Measurements from ENCODE around the gene MAST3. TPM values are rescaled to one million over a fixed set of nuclear protein-coding genes. Genes with fewer than 3 reads are reported as not detected.

The MAST3 gene
- total and polyA plus RNA-seq, 2 donors (not counting 3 experiments of a cell fraction or from before 2014, with no cell fraction given): 1.5 to 2.7 TPM

DNA sequence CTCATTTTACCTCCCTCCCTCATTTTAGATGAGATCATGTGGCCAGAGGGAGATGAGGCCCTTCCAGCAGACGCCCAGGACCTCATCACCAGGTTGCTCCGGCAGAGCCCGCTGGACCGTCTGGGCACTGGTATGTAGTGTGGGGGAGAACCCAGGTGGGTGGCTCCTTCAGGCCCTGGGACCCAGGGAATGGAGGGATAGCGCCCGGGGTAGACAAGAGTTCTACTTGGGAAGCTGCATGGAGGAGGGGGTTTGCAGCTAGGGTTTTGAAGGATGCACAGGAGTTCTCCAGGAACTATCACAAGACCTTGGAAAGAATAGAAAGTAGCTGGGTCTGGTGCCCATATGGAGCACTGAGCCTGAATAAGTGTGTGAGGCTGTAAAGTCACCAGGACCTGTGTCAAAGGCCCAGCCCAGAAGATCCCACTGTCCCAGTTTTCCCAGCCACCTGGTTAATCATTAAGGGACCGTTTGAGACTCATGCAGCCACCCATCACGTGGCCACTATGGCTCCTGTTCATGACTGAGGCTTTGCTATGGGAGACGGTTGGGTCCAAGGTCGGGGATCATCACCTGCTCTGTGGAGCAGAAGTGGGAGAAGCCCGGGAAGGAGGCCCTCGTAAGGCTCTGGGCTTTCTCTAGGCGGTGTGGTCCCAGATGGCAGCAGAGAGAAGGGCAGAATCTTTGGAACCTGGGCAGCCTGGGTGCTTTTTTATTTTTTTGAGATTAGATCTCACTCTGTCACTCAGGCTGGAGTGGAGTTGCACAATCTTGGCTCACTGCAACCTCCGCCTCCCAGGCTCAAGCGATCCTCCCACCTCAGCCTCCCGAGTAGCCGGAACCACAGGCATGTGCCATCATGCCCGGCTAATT, 38.4 kb downstream of the MAST3 start:
- Histone ChIP-seq H3K9ac (replicated peaks; ENCODE audit: extremely low read depth, insufficient read depth, low read length) (no peak overlapping the region), H3K9me1 (replicated peaks; ENCODE audit: control insufficient read depth, extremely low read depth, insufficient read depth, low read length) (no peaks in the 10 kb centered on the region), H3K79me2 (ENCODE audit: control insufficient read depth, insufficient read depth, low read length) (no peaks in the 10 kb centered on the region), H4K20me1 (replicated peaks; ENCODE audit: control insufficient read depth, extremely low read depth, insufficient read depth, low read length) (no peaks in the 10 kb centered on the region), H3K4me2 (ENCODE audit: insufficient read depth, low read length) (no peak overlapping the region), H3K4me1 (ENCODE audit: control insufficient read depth, extremely low read depth, insufficient read depth, low read length) (no peaks in the 10 kb centered on the region), H3K9me3 (replicated peaks; ENCODE audit: control insufficient read depth, insufficient read depth, low read length) (no peaks in the 10 kb centered on the region), H3K4me3 (replicated peaks in 1 of 3; ENCODE audit: insufficient read depth in 1 of 3, low read depth in 1 of 3, low read length in 3 of 3) (no peak overlapping the region), H3K27ac (ENCODE audit: insufficient read depth, low read depth, low read length) (no peak overlapping the region), H3K27me3 (ENCODE audit: control insufficient read depth in 2 of 2, insufficient read depth in 2 of 2, low read length in 2 of 2) (no peaks in the 10 kb centered on the region), H3K36me3 (ENCODE audit: control insufficient read depth in 2 of 2, extremely low read depth in 1 of 2, insufficient read depth in 2 of 2, low read length in 2 of 2) (no peaks in the 10 kb centered on the region), H2AFZ (ENCODE audit: low read depth, low read length) (no peak overlapping the region)
- intact Hi-C loops (cut with micrococcal nuclease) (no loop called here), dilution Hi-C loops (cut with MboI; ENCODE audit: extremely low pct_ligation_motif_present, low sequenced_read_pairs) (no loop called here)
- no TSS peak for BruUV-seq (replicated peaks)
- ChIA-PET CTCF (interaction anchor here (2.2 kb wide), 1 partner anchor 23 kb away, joined by 8 read pairs; no protein-coding TSS in a partner anchor), POLR2A (no interaction called here)
- TF ChIP-seq GATA2 (IDR thresholded peaks at IDR 0.05; ENCODE audit: insufficient read depth, insufficient read length, low read depth, low read length) (no peak), JUN (IDR thresholded peaks at IDR 0.05; ENCODE audit: borderline replicate concordance, insufficient read depth, insufficient read length, low read depth) (no peak), MYC (IDR thresholded peaks at IDR 0.05; ENCODE audit: low read depth, low read length) (no peak), EZH2 (IDR thresholded peaks at IDR 0.05; ENCODE audit: borderline replicate concordance, low read depth, low read length, severe bottlenecking) (no peak), POLR2A (IDR thresholded peaks at IDR 0.05; ENCODE audit: low read depth, low read length) (no peak)
- TF ChIP-seq, protein P1, sequence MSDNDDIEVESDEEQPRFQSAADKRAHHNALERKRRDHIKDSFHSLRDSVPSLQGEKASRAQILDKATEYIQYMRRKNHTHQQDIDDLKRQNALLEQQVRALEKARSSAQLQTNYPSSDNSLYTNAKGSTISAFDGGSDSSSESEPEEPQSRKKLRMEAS (IDR thresholded peaks at IDR 0.05; ENCODE audit: insufficient read depth, insufficient read length): no peak
- TF ChIP-seq, protein P2, sequence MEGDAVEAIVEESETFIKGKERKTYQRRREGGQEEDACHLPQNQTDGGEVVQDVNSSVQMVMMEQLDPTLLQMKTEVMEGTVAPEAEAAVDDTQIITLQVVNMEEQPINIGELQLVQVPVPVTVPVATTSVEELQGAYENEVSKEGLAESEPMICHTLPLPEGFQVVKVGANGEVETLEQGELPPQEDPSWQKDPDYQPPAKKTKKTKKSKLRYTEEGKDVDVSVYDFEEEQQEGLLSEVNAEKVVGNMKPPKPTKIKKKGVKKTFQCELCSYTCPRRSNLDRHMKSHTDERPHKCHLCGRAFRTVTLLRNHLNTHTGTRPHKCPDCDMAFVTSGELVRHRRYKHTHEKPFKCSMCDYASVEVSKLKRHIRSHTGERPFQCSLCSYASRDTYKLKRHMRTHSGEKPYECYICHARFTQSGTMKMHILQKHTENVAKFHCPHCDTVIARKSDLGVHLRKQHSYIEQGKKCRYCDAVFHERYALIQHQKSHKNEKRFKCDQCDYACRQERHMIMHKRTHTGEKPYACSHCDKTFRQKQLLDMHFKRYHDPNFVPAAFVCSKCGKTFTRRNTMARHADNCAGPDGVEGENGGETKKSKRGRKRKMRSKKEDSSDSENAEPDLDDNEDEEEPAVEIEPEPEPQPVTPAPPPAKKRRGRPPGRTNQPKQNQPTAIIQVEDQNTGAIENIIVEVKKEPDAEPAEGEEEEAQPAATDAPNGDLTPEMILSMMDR (IDR thresholded peaks at IDR 0.05; ENCODE audit: extremely low read depth in 1 of 2, insufficient read depth in 1 of 2, low read depth in 1 of 2, low read length in 2 of 2): no peak
- no peak for FAIRE-seq
- DNase-seq (ENCODE audit: low read depth, low spot score): no peak

Data from endothelial cell of umbilical vein (primary cell).